Measurements from ENCODE around the gene CTDSPL.

CTDSPL gene

DNA sequence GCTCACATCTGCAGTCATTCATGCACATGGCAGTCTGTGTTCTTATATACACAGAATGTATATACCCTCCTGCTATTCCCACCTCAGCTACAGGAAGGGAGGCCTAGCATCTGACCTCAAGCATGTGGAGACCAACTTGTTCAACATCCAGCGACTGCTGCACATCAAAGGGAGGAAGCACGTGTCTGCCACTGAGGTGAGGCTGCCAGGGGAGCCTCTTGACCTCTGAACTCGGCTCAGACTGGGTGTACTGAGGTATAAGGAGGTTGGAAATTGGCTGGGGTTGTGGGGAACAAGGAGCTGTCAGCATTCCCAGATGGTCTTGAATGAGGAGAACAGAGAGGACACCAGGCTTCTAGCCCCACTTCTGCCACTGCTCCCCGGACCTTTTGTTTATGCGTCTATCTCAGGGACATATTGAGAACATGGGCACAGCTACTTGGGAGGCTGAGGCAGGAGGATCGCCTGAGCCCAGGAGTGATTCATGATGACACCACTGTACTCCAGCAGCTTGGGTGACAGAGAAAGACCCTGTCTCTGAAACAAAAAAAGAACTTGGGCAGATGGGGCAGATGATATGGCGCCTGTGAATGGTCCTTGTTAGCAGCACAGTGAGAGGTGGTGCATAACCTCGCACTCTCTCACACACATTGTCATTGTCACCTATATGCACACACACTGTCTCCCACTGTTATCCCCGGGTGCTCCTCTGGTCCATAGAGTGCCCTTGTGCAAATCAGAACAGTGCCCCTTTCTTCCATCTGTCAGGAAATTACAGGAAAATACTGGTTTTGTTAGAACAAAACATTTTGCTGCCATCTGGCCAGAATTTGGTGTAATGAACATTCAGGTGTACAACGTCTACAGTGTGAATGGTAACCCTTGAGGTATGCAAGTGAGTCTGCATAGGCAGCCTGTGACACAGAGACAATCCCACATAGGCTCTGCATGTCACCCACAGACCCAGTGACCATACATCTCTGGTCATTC, 134.3 kb downstream of the CTDSPL start:
- Histone ChIP-seq H2BK120ac (ENCODE audit: low read depth, low read length) (no peak overlapping the region), H3K14ac (ENCODE audit: low read length in 2 of 2) (peak overlapping the region in 1 of 2 experiments; percentile 41), H4K8ac (ENCODE audit: low read length) (no peak overlapping the region), H3K79me1 (replicated peaks; ENCODE audit: low read length, poor library complexity, severe bottlenecking) (no peaks in the 10 kb centered on the region), H2BK12ac (ENCODE audit: low read length in 2 of 2) (no peak overlapping the region), H3K4ac (ENCODE audit: low read depth in 1 of 2, low read length in 2 of 2) (no peak overlapping the region), H3K36me3 (ENCODE audit: control insufficient read depth in 1 of 2, insufficient read depth in 2 of 2, low read depth in 1 of 2, low read length in 2 of 2) (peaks cover 3 to 32% of the 10 kb centered on the region in 2 experiments), H3K4me3 (ENCODE audit: insufficient read depth in 1 of 2, low read depth in 1 of 2, low read length in 2 of 2) (no peak overlapping the region), H2BK15ac (ENCODE audit: low read depth, poor library complexity, severe bottlenecking) (no peak overlapping the region), H2BK5ac (ENCODE audit: low read depth, low read length, poor library complexity, severe bottlenecking) (no peak overlapping the region), H3K23ac (ENCODE audit: low read length in 2 of 2) (no peak overlapping the region), H3K4me2 (ENCODE audit: low read length, poor library complexity, severe bottlenecking) (no peak overlapping the region), H3K18ac (ENCODE audit: low read depth in 1 of 2, low read length in 2 of 2) (no peak overlapping the region), H4K91ac (ENCODE audit: low read length) (no peak overlapping the region), H3K27me3 (ENCODE audit: control insufficient read depth in 1 of 2, insufficient read depth in 1 of 2, low read length in 2 of 2) (peaks cover 0 to 24% of the 10 kb centered on the region in 2 experiments), H3K27ac (ENCODE audit: low read length, poor library complexity, severe bottlenecking) (no peak overlapping the region), H3K9me3 (ENCODE audit: control insufficient read depth, low read length) (no peaks in the 10 kb centered on the region), H2AFZ (ENCODE audit: low read depth, low read length) (no peak overlapping the region), H3K4me1 (ENCODE audit: control insufficient read depth, insufficient read depth, low read depth, low read length) (peaks cover 19% of the 10 kb centered on the region), H3K9ac (ENCODE audit: low read length) (no peak overlapping the region), H2AK5ac (ENCODE audit: low read length, severe bottlenecking) (no peak overlapping the region)
- DNase-seq: no peak
- 90% methylated on average over 10 of the region's 10 CpGs for WGBS

DNA sequence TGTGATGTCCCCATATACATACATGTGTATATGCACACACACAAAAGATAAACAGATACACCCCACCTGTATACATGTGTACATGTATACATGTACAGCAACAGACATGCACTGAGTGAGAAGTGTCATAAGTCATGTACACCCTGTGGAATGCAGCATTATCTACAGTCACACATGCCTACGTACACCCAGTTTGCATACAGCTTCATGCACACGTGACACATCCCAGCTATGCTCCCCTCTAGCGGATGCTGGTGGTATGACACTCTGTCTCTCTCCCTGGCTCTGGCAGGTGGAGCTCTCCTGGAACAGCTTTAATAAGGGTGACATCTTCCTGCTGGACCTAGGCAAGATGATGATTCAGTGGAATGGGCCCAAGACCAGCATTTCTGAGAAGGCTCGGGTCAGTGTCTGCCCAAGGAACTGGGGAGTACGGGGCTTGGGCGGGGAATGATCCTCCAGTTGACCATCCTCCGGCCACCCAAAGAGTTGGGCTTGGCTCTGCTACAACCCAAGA, 135.2 kb downstream of the CTDSPL start:
- H3K4me2 ChIP-seq (ENCODE audit: low read length, poor library complexity, severe bottlenecking): no peak overlapping the region

DNA sequence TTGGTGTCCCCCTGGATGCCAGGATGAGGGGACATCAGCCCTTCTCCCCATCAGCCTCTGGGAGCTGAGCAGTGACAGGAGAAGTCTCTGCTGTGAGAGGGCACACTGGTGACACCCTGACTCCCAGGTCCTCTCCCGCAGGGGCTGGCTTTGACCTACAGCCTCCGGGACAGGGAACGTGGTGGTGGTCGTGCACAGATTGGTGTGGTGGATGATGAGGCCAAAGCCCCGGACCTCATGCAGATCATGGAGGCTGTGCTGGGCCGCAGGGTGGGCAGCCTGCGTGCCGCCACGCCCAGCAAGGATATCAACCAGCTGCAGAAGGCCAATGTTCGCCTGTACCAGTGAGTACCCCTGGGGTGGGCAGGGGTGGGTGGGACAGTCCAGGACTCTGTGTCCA, 135.7 kb downstream of the CTDSPL start:
- Histone ChIP-seq H3K36me3 (ENCODE audit: control insufficient read depth in 1 of 2, insufficient read depth in 2 of 2, low read depth in 1 of 2, low read length in 2 of 2) (peaks cover 7 to 44% of the 10 kb centered on the region in 2 experiments), H3K27ac (ENCODE audit: low read length, poor library complexity, severe bottlenecking) (no peak overlapping the region), H3K4ac (ENCODE audit: low read depth in 1 of 2, low read length in 2 of 2) (no peak overlapping the region), H3K23ac (ENCODE audit: low read length in 2 of 2) (no peak overlapping the region), H4K91ac (ENCODE audit: low read length) (no peak overlapping the region), H2BK120ac (ENCODE audit: low read depth, low read length) (no peak overlapping the region), H3K9ac (ENCODE audit: low read length) (no peak overlapping the region), H3K9me3 (ENCODE audit: control insufficient read depth, low read length) (no peaks in the 10 kb centered on the region), H2BK5ac (ENCODE audit: low read depth, low read length, poor library complexity, severe bottlenecking) (no peak overlapping the region), H3K27me3 (ENCODE audit: control insufficient read depth in 1 of 2, insufficient read depth in 1 of 2, low read length in 2 of 2) (peaks cover 0 to 10% of the 10 kb centered on the region in 2 experiments), H3K4me1 (ENCODE audit: control insufficient read depth, insufficient read depth, low read depth, low read length) (peaks cover 19% of the 10 kb centered on the region), H3K14ac (ENCODE audit: low read length in 2 of 2) (no peak overlapping the region), H3K79me1 (replicated peaks; ENCODE audit: low read length, poor library complexity, severe bottlenecking) (no peaks in the 10 kb centered on the region), H2AK5ac (ENCODE audit: low read length, severe bottlenecking) (no peak overlapping the region), H2AFZ (ENCODE audit: low read depth, low read length) (no peak overlapping the region), H4K8ac (ENCODE audit: low read length) (no peak overlapping the region), H3K18ac (ENCODE audit: low read depth in 1 of 2, low read length in 2 of 2) (no peak overlapping the region), H2BK15ac (ENCODE audit: low read depth, poor library complexity, severe bottlenecking) (no peak overlapping the region), H3K4me3 (ENCODE audit: insufficient read depth in 1 of 2, low read depth in 1 of 2, low read length in 2 of 2) (no peak overlapping the region), H2BK12ac (ENCODE audit: low read length in 2 of 2) (peak overlapping the region in 1 of 2 experiments; percentile 4), H3K4me2 (ENCODE audit: low read length, poor library complexity, severe bottlenecking) (no peak overlapping the region)
- DNase-seq: no peak
- 97% methylated on average over 10 of the region's 10 CpGs for WGBS

More for the DNA sequence above, 135.2 kb downstream of the CTDSPL start:
- no peak overlapping the region for H2BK120ac ChIP-seq (ENCODE audit: low read depth, low read length)
- H2BK12ac ChIP-seq (ENCODE audit: low read length in 2 of 2): no peak overlapping the region
- H3K79me1 ChIP-seq (replicated peaks; ENCODE audit: low read length, poor library complexity, severe bottlenecking): no peaks in the 10 kb centered on the region
- no peak overlapping the region for H2AK5ac ChIP-seq (ENCODE audit: low read length, severe bottlenecking)
- peaks cover 19% of the 10 kb centered on the region for H3K4me1 ChIP-seq (ENCODE audit: control insufficient read depth, insufficient read depth, low read depth, low read length)
- H3K23ac ChIP-seq (ENCODE audit: low read length in 2 of 2): no peak overlapping the region
- H2BK15ac ChIP-seq (ENCODE audit: low read depth, poor library complexity, severe bottlenecking): no peak overlapping the region
- DNase-seq: peak; percentile 76
- no peaks in the 10 kb centered on the region for H3K9me3 ChIP-seq (ENCODE audit: control insufficient read depth, low read length)
- no peak overlapping the region for H4K8ac ChIP-seq (ENCODE audit: low read length)
- H3K36me3 ChIP-seq (ENCODE audit: control insufficient read depth in 1 of 2, insufficient read depth in 2 of 2, low read depth in 1 of 2, low read length in 2 of 2): peaks cover 7 to 39% of the 10 kb centered on the region in 2 experiments
- H4K91ac ChIP-seq (ENCODE audit: low read length): no peak overlapping the region
- H3K27me3 ChIP-seq (ENCODE audit: control insufficient read depth in 1 of 2, insufficient read depth in 1 of 2, low read length in 2 of 2): peaks cover 0 to 15% of the 10 kb centered on the region in 2 experiments
- no peak overlapping the region for H2AFZ ChIP-seq (ENCODE audit: low read depth, low read length)
- no peak overlapping the region for H3K4me3 ChIP-seq (ENCODE audit: insufficient read depth in 1 of 2, low read depth in 1 of 2, low read length in 2 of 2)
- H3K27ac ChIP-seq (ENCODE audit: low read length, poor library complexity, severe bottlenecking): no peak overlapping the region
- no peak overlapping the region for H3K14ac ChIP-seq (ENCODE audit: low read length in 2 of 2)
- H2BK5ac ChIP-seq (ENCODE audit: low read depth, low read length, poor library complexity, severe bottlenecking): no peak overlapping the region
- no peak overlapping the region for H3K18ac ChIP-seq (ENCODE audit: low read depth in 1 of 2, low read length in 2 of 2)
- no peak overlapping the region for H3K4ac ChIP-seq (ENCODE audit: low read depth in 1 of 2, low read length in 2 of 2)
- H3K9ac ChIP-seq (ENCODE audit: low read length): no peak overlapping the region
- 48% methylated on average over 7 of the region's 7 CpGs for WGBS

DNA sequence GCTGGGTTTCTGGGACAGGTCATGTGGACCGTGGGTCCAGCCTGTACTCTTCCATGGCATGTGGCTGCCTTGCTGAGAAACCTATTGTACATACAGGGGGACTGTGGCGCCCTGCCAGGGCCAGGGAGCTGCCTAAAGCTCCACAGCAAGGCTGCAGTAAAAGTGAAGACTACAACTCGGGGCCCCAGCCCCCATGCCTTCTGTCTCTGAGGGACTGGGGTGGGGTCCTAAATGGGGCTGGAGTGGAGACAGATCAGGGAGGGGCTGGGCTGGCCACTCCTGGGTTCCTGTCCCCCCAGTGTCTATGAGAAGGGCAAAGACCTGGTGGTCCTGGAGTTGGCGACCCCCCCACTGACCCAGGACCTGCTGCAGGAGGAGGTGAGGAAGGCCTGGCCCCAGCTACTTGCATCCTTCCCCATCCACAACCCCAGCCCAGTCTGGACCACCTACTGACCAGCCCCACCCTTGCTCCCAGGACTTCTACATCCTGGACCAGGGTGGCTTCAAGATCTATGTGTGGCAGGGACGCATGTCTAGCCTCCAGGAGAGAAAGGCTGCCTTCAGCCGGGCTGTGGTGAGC, 136.2 kb downstream of the CTDSPL start:
- no peak overlapping the region for H3K4me3 ChIP-seq (ENCODE audit: insufficient read depth in 1 of 2, low read depth in 1 of 2, low read length in 2 of 2)

More for the DNA sequence above, 136.2 kb downstream of the CTDSPL start:
- DNase-seq: no peak
- H2AFZ ChIP-seq (ENCODE audit: low read depth, low read length): no peak overlapping the region
- H2BK15ac ChIP-seq (ENCODE audit: low read depth, poor library complexity, severe bottlenecking): no peak overlapping the region
- 95% methylated on average over 6 of the region's 6 CpGs for WGBS
- no peak overlapping the region for H2BK120ac ChIP-seq (ENCODE audit: low read depth, low read length)
- H3K23ac ChIP-seq (ENCODE audit: low read length in 2 of 2): no peak overlapping the region
- no peak overlapping the region for H2AK5ac ChIP-seq (ENCODE audit: low read length, severe bottlenecking)
- H3K18ac ChIP-seq (ENCODE audit: low read depth in 1 of 2, low read length in 2 of 2): no peak overlapping the region
- H3K4me1 ChIP-seq (ENCODE audit: control insufficient read depth, insufficient read depth, low read depth, low read length): peaks cover 19% of the 10 kb centered on the region
- H2BK12ac ChIP-seq (ENCODE audit: low read length in 2 of 2): peak overlapping the region in 1 of 2 experiments; percentile 45
- peak overlapping the region in 1 of 2 experiments; percentile 27 for H3K4ac ChIP-seq (ENCODE audit: low read depth in 1 of 2, low read length in 2 of 2)
- peaks cover 7 to 50% of the 10 kb centered on the region in 2 experiments for H3K36me3 ChIP-seq (ENCODE audit: control insufficient read depth in 1 of 2, insufficient read depth in 2 of 2, low read depth in 1 of 2, low read length in 2 of 2)
- no peaks in the 10 kb centered on the region for H3K9me3 ChIP-seq (ENCODE audit: control insufficient read depth, low read length)
- H2BK5ac ChIP-seq (ENCODE audit: low read depth, low read length, poor library complexity, severe bottlenecking): no peak overlapping the region
- no peaks in the 10 kb centered on the region for H3K79me1 ChIP-seq (replicated peaks; ENCODE audit: low read length, poor library complexity, severe bottlenecking)
- no peak overlapping the region for H3K14ac ChIP-seq (ENCODE audit: low read length in 2 of 2)
- H3K4me2 ChIP-seq (ENCODE audit: low read length, poor library complexity, severe bottlenecking): no peak overlapping the region
- peaks cover 0 to 7% of the 10 kb centered on the region in 2 experiments for H3K27me3 ChIP-seq (ENCODE audit: control insufficient read depth in 1 of 2, insufficient read depth in 1 of 2, low read length in 2 of 2)
- no peak overlapping the region for H4K91ac ChIP-seq (ENCODE audit: low read length)
- no peak overlapping the region for H3K27ac ChIP-seq (ENCODE audit: low read length, poor library complexity, severe bottlenecking)
- peak overlapping the region; percentile 90 for H3K9ac ChIP-seq (ENCODE audit: low read length)
- peak overlapping the region; percentile 83 for H4K8ac ChIP-seq (ENCODE audit: low read length)
